ENCODE data around the gene CXorf58.

Gene CXorf58

GRCh38 chrX:23952391-23952790 is 44.6 kb downstream of the CXorf58 start:
- no peak for DNase-seq
- no peaks in the 10 kb centered on the region for H3K9me3 ChIP-seq (ENCODE audit: severe bottlenecking)
- peaks cover 5% of the 10 kb centered on the region for H3K27me3 ChIP-seq (ENCODE audit: insufficient read depth, low read depth, severe bottlenecking)
- no peak overlapping the region for H3K4me3 ChIP-seq (ENCODE audit: low read depth, low read length)
- no peak overlapping the region for H3K27ac ChIP-seq
- H3K36me3 ChIP-seq, result no peaks in the 10 kb centered on the region
- TF ChIP-seq CTCF (IDR thresholded peaks at IDR 0.05; ENCODE audit: low read depth, low read length), result no peak

GRCh38 chrX:23952984-23953907 is 45.4 kb downstream of the CXorf58 start:
- Histone ChIP-seq H3K27me3 (ENCODE audit: insufficient read depth, low read depth, severe bottlenecking) (peaks cover 5% of the 10 kb centered on the region), H3K27ac (no peak overlapping the region), H3K36me3 (no peaks in the 10 kb centered on the region), H3K4me3 (ENCODE audit: low read depth, low read length) (no peak overlapping the region), H3K9me3 (ENCODE audit: severe bottlenecking) (no peaks in the 10 kb centered on the region)
- TF ChIP-seq CTCF (IDR thresholded peaks at IDR 0.05; ENCODE audit: low read depth, low read length), result no peak
- no peak for DNase-seq

GRCh38 chrX:23953908-23954269 is 46.1 kb downstream of the CXorf58 start:
- no peak for DNase-seq
- Histone ChIP-seq H3K4me3 (ENCODE audit: low read depth, low read length) (no peak overlapping the region), H3K27ac (no peak overlapping the region), H3K9me3 (ENCODE audit: severe bottlenecking) (no peaks in the 10 kb centered on the region), H3K27me3 (ENCODE audit: insufficient read depth, low read depth, severe bottlenecking) (peaks cover 5% of the 10 kb centered on the region), H3K36me3 (no peaks in the 10 kb centered on the region)
- TF ChIP-seq CTCF (IDR thresholded peaks at IDR 0.05; ENCODE audit: low read depth, low read length), result no peak

GRCh38 chrX:23954396-23954795 is 46.6 kb downstream of the CXorf58 start:
- H3K4me3 ChIP-seq (ENCODE audit: low read depth, low read length), result no peak overlapping the region
- DNase-seq, result no peak
- H3K27ac ChIP-seq, result no peak overlapping the region
- no peaks in the 10 kb centered on the region for H3K9me3 ChIP-seq (ENCODE audit: severe bottlenecking)
- H3K36me3 ChIP-seq, result no peaks in the 10 kb centered on the region
- H3K27me3 ChIP-seq (ENCODE audit: insufficient read depth, low read depth, severe bottlenecking), result peaks cover 5% of the 10 kb centered on the region
- no peak for TF ChIP-seq CTCF (IDR thresholded peaks at IDR 0.05; ENCODE audit: low read depth, low read length)

GRCh38 chrX:23959781-23960180 is 52.0 kb downstream of the CXorf58 start:
- no peak for DNase-seq
- H3K4me3 ChIP-seq (ENCODE audit: low read depth, low read length), result no peak overlapping the region
- H3K27ac ChIP-seq, result no peak overlapping the region
- H3K27me3 ChIP-seq (ENCODE audit: insufficient read depth, low read depth, severe bottlenecking), result peaks cover 7% of the 10 kb centered on the region
- H3K36me3 ChIP-seq, result no peaks in the 10 kb centered on the region
- no peaks in the 10 kb centered on the region for H3K9me3 ChIP-seq (ENCODE audit: severe bottlenecking)
- TF ChIP-seq CTCF (IDR thresholded peaks at IDR 0.05; ENCODE audit: low read depth, low read length), result no peak

All from WERI-Rb-1 (cell line).